GM18519 (cell line): ENCODE data around the gene FOLH1.
"Not testable (repeated sequence)": the region's sequence is repeated elsewhere in the genome, so short reads cannot be mapped to it uniquely, and the experiment has no call there.

Source experiments
- ATAC-seq: cut with Tn5 transposase; IDR thresholded peaks from one replicate; pipeline ENCODE4 v1.9.1; 2021; ENCODE audit warnings: mild to moderate bottlenecking, moderate library complexity; ENCODE audit not compliant: unreplicated experiment, low FRiP score

Gene FOLH1

GRCh38 chr11:49184756-49185155 is 23.6 kb downstream of the FOLH1 start:
- ATAC-seq = not testable (repeated sequence)

GRCh38 chr11:49177936-49178335 is 30.5 kb downstream of the FOLH1 start:
- ATAC-seq = not testable (repeated sequence)

GRCh38 chr11:49175378-49175777 is 33.0 kb downstream of the FOLH1 start:
- ATAC-seq = not testable (repeated sequence)

- ATAC-seq = not testable (repeated sequence)
Observed at GRCh38 chr11:49174691-49175366, 33.6 kb downstream of the FOLH1 start.

GRCh38 chr11:49171613-49172012 is 36.8 kb downstream of the FOLH1 start:
- not testable (repeated sequence) for ATAC-seq

GRCh38 chr11:49169579-49169978 is 38.8 kb downstream of the FOLH1 start:
- ATAC-seq = not testable (repeated sequence)

- not testable (repeated sequence) for ATAC-seq
Observed at GRCh38 chr11:49168992-49169391, 39.4 kb downstream of the FOLH1 start.

GRCh38 chr11:49151211-49151610 is 57.2 kb downstream of the FOLH1 start:
- no peak for ATAC-seq

GRCh38 chr11:49102356-49102755 is 106.0 kb downstream of the FOLH1 start:
- ATAC-seq = not testable (repeated sequence)
